MCF 10A (cell line): Measurements from ENCODE around the gene ANXA4. TPM values are rescaled to one million over a fixed set of nuclear protein-coding genes. Genes with fewer than 3 reads are reported as not detected.
A peak's percentile ranks its signal among the peaks of the same experiment; 100 is the strongest.

Experiments
- BruUV-seq: library from RNA; stranded (reverse); fragments of 400-500 nt; replicated peaks from 2 replicates; lab custom pipeline; 2021; lab: Mats Ljungman, UMichigan
- CTCF ChIA-PET: fragments of 300-600 bp; sonication (Branson Sonifier 250); formaldehyde crosslinking; extraction: SDS; loops from one replicate; lab custom pipeline; 2021; ENCODE audit warnings: antibody characterized with exemption, inconsistent platforms; lab: Yijun Ruan, JAX
- POLR2A ChIA-PET: fragments of 300-600, 350-650 bp; sonication (Branson Sonifier 250); formaldehyde crosslinking; extraction: SDS; loops from one replicate; lab custom pipeline; 2020; ENCODE audit warnings: antibody characterized with exemption, inconsistent platforms; lab: Yijun Ruan, JAX
- DNase-seq: peaks from one replicate; pipeline ENCODE4 v3.0.0-alpha.2; 2018; ENCODE audit not compliant: unreplicated experiment
- H3K27ac Mint-ChIP-seq: one replicate; pipeline ENCODE4 v1.8.0; 2022; ENCODE audit warnings: mild to moderate bottlenecking, low read depth, mixed read lengths; ENCODE audit not compliant: unreplicated experiment
- H3K27me3 Mint-ChIP-seq: one replicate; pipeline ENCODE4 v1.8.0; 2022; ENCODE audit warnings: mixed read lengths; ENCODE audit not compliant: insufficient read depth, unreplicated experiment
- H3K36me3 Mint-ChIP-seq: one replicate; pipeline ENCODE4 v1.8.0; 2022; ENCODE audit warnings: mild to moderate bottlenecking, moderate library complexity, mixed read lengths; ENCODE audit not compliant: insufficient read depth, unreplicated experiment
- H3K4me1 Mint-ChIP-seq: one replicate; pipeline ENCODE4 v1.8.0; 2022; ENCODE audit warnings: mixed read lengths; ENCODE audit not compliant: insufficient read depth, unreplicated experiment
- H3K4me3 Mint-ChIP-seq: one replicate; pipeline ENCODE4 v1.8.0; 2022; ENCODE audit warnings: mild to moderate bottlenecking, moderate library complexity, mixed read lengths; ENCODE audit not compliant: unreplicated experiment
- H3K9me3 Mint-ChIP-seq: one replicate; pipeline ENCODE4 v1.8.0; 2022; ENCODE audit warnings: mixed read lengths; ENCODE audit not compliant: unreplicated experiment
- CTCF ChIP-seq: fragments of 200-600 bp; IDR thresholded peaks from one replicate; pipeline ENCODE4 v1.8.0; 2022; ENCODE audit warnings: antibody characterized with exemption, mild to moderate bottlenecking; ENCODE audit not compliant: unreplicated experiment
- intact Hi-C: fragments of 100-400 bp; cut with micrococcal nuclease; formaldehyde crosslinking; loops from 2 replicates; pipeline ENCODE4 v1.14.1; 2022
- total RNA-seq: library from RNA; stranded (reverse); gene quantifications from 2 replicates; pipeline ENCODE4 v1.2.3, GENCODE V29; 2022

The ANXA4 gene
- total RNA-seq, 1 experiment from 2014 or later = 82.9 TPM

GRCh38 chr2:69716555-69717120 is 25.3 kb upstream of the ANXA4 start:
- H3K4me1 Mint-ChIP-seq = peaks cover 17% of the 10 kb centered on the region
- no peak for DNase-seq
- H3K27ac Mint-ChIP-seq = peak overlapping the region; percentile 49
- POLR2A ChIA-PET = interaction anchor here (0.7 to 1.1 kb wide), 3 partner anchors 24 to 330 kb away, joined by 3 to 6 read pairs (median 3); partner anchors contain the start of gene GFPT1
- BruUV-seq = no TSS peak
- CTCF ChIA-PET = interaction anchor here (0.6 to 9.8 kb wide), 13 partner anchors 8 to 690 kb away, joined by 3 to 83 read pairs (median 4); no protein-coding TSS in a partner anchor
- no peak for TF ChIP-seq CTCF
- intact Hi-C loops = loop anchor here (10.0 kb wide), 1 partner anchor 692 kb away; no protein-coding TSS in a partner anchor
- H3K36me3 Mint-ChIP-seq = peaks cover 6% of the 10 kb centered on the region
- no peaks in the 10 kb centered on the region for H3K9me3 Mint-ChIP-seq
- no peaks in the 10 kb centered on the region for H3K27me3 Mint-ChIP-seq
- no peak overlapping the region for H3K4me3 Mint-ChIP-seq

- POLR2A ChIA-PET = interaction anchor here (0.6 to 1.0 kb wide), 2 partner anchors 17 to 110 kb away, joined by 3 read pairs; no protein-coding TSS in a partner anchor
- peaks cover 6% of the 10 kb centered on the region for H3K36me3 Mint-ChIP-seq
These were observed 24.7 kb upstream of the ANXA4 start for GRCh38 chr2:69717186-69717585.

GRCh38 chr2:69717861-69718273 is 24.1 kb upstream of the ANXA4 start:
- H3K27ac Mint-ChIP-seq = no peak overlapping the region
- intact Hi-C loops = loop anchor here (10.0 kb wide), 1 partner anchor 693 kb away; no protein-coding TSS in a partner anchor
- no peaks in the 10 kb centered on the region for H3K27me3 Mint-ChIP-seq
- POLR2A ChIA-PET = interaction anchor here (0.6 to 1.4 kb wide), 4 partner anchors 17 to 109 kb away, joined by 3 to 5 read pairs (median 4); partner anchors contain the start of gene ANXA4
- peaks cover 17% of the 10 kb centered on the region for H3K4me1 Mint-ChIP-seq
- DNase-seq = no peak
- BruUV-seq = no TSS peak
- no peak for TF ChIP-seq CTCF
- CTCF ChIA-PET = interaction anchor here (0.6 to 9.8 kb wide), 5 partner anchors 66 to 342 kb away, joined by 3 to 83 read pairs (median 4); no protein-coding TSS in a partner anchor
- peaks cover 6% of the 10 kb centered on the region for H3K36me3 Mint-ChIP-seq
- H3K9me3 Mint-ChIP-seq = no peaks in the 10 kb centered on the region
- H3K4me3 Mint-ChIP-seq = no peak overlapping the region

More at GRCh38 chr2:69717186-69717585, 24.7 kb upstream of the ANXA4 start:
- BruUV-seq = no TSS peak
- no peak overlapping the region for H3K4me3 Mint-ChIP-seq
- intact Hi-C loops = loop anchor here (10.0 kb wide), 1 partner anchor 692 kb away; no protein-coding TSS in a partner anchor
- no peak for DNase-seq
- H3K27ac Mint-ChIP-seq = no peak overlapping the region
- CTCF ChIA-PET = interaction anchor here (0.6 to 9.8 kb wide), 9 partner anchors 9 to 157 kb away, joined by 3 to 83 read pairs (median 4); no protein-coding TSS in a partner anchor
- H3K9me3 Mint-ChIP-seq = no peaks in the 10 kb centered on the region
- peaks cover 17% of the 10 kb centered on the region for H3K4me1 Mint-ChIP-seq
- no peaks in the 10 kb centered on the region for H3K27me3 Mint-ChIP-seq
- TF ChIP-seq CTCF = no peak

- DNase-seq = no peak
- H3K9me3 Mint-ChIP-seq = no peaks in the 10 kb centered on the region
- H3K4me3 Mint-ChIP-seq = no peak overlapping the region
- POLR2A ChIA-PET = interaction anchor here (1.0 to 1.4 kb wide), 3 partner anchors 23 to 108 kb away, joined by 3 to 5 read pairs (median 4); partner anchors contain the start of gene ANXA4
- BruUV-seq = no TSS peak
- intact Hi-C loops = loop anchor here (10.0 kb wide), 1 partner anchor 694 kb away; no protein-coding TSS in a partner anchor
- CTCF ChIA-PET = interaction anchor here (0.6 to 9.8 kb wide), 8 partner anchors 67 to 343 kb away, joined by 3 to 83 read pairs (median 4); no protein-coding TSS in a partner anchor
- H3K27ac Mint-ChIP-seq = no peak overlapping the region
- H3K27me3 Mint-ChIP-seq = no peaks in the 10 kb centered on the region
- no peak for TF ChIP-seq CTCF
- peaks cover 17% of the 10 kb centered on the region for H3K4me1 Mint-ChIP-seq
- H3K36me3 Mint-ChIP-seq = peaks cover 6% of the 10 kb centered on the region
These were observed 23.5 kb upstream of the ANXA4 start for GRCh38 chr2:69718338-69718965.
